ENCODE data around the gene SLC34A3.
"Not testable (repeated sequence)": the region's sequence is repeated elsewhere in the genome, so short reads cannot be mapped to it uniquely, and the experiment has no call there.

SLC34A3 gene

GRCh38 chr9:137236238-137236935, 5.7 kb downstream of the SLC34A3 start:
- H3K27me3 ChIP-seq (ENCODE audit: insufficient read depth, low read length) = 0 out of 2 replicates have a peak, but pooled peaks cover 2% of the 10 kb centered on the region
- no peak overlapping the region for H3K9ac ChIP-seq (ENCODE audit: low read length)
- H3F3A ChIP-seq (ENCODE audit: insufficient read depth, low read length) = no peaks in the 10 kb centered on the region
- H3K4me1 ChIP-seq (ENCODE audit: insufficient read depth, low read length, severe bottlenecking) = peaks cover 19% of the 10 kb centered on the region
- H3K79me2 ChIP-seq (ENCODE audit: insufficient read depth, low read length) = no peaks in the 10 kb centered on the region
- H3K4me3 ChIP-seq (ENCODE audit: low read depth, low read length, poor library complexity, severe bottlenecking) = no peak overlapping the region
- no peaks in the 10 kb centered on the region for H3K36me3 ChIP-seq (ENCODE audit: insufficient read depth, low read length)
- no peaks in the 10 kb centered on the region for H3K9me3 ChIP-seq (ENCODE audit: low read length)
- no peak overlapping the region for H2AFZ ChIP-seq (ENCODE audit: low read length)
- H4K20me1 ChIP-seq (ENCODE audit: insufficient read depth, low read length) = no peaks in the 10 kb centered on the region
- peak overlapping the region; percentile 48 for H3K4me2 ChIP-seq (ENCODE audit: low read length)
- no peaks in the 10 kb centered on the region for H3K9me2 ChIP-seq (ENCODE audit: low read depth, low read length)
- H3K27ac ChIP-seq (ENCODE audit: low read depth, low read length, poor library complexity, severe bottlenecking) = no peak overlapping the region
- TF ChIP-seq, protein P1, sequence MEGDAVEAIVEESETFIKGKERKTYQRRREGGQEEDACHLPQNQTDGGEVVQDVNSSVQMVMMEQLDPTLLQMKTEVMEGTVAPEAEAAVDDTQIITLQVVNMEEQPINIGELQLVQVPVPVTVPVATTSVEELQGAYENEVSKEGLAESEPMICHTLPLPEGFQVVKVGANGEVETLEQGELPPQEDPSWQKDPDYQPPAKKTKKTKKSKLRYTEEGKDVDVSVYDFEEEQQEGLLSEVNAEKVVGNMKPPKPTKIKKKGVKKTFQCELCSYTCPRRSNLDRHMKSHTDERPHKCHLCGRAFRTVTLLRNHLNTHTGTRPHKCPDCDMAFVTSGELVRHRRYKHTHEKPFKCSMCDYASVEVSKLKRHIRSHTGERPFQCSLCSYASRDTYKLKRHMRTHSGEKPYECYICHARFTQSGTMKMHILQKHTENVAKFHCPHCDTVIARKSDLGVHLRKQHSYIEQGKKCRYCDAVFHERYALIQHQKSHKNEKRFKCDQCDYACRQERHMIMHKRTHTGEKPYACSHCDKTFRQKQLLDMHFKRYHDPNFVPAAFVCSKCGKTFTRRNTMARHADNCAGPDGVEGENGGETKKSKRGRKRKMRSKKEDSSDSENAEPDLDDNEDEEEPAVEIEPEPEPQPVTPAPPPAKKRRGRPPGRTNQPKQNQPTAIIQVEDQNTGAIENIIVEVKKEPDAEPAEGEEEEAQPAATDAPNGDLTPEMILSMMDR (IDR thresholded peaks at IDR 0.05; ENCODE audit: low read length) = peak; percentile 99
- TF ChIP-seq EZH2 (IDR thresholded peaks at IDR 0.05; ENCODE audit: borderline replicate concordance, low read length) = no peak

- H2AFZ ChIP-seq (ENCODE audit: low read length) = no peak overlapping the region
- no peaks in the 10 kb centered on the region for H3K9me2 ChIP-seq (ENCODE audit: low read depth, low read length)
- 0 out of 2 replicates have a peak, but pooled peaks cover 2% of the 10 kb centered on the region for H3K27me3 ChIP-seq (ENCODE audit: insufficient read depth, low read length)
- peaks cover 5% of the 10 kb centered on the region for H3K36me3 ChIP-seq (ENCODE audit: insufficient read depth, low read length)
- H3K27ac ChIP-seq (ENCODE audit: low read depth, low read length, poor library complexity, severe bottlenecking) = no peak overlapping the region
- peaks cover 3% of the 10 kb centered on the region; the same call in 1 of the 2 replicates for H3K79me2 ChIP-seq (ENCODE audit: insufficient read depth, low read length)
- no peaks in the 10 kb centered on the region for H4K20me1 ChIP-seq (ENCODE audit: insufficient read depth, low read length)
- H3K4me3 ChIP-seq (ENCODE audit: low read depth, low read length, poor library complexity, severe bottlenecking) = no peak overlapping the region
- H3K4me2 ChIP-seq (ENCODE audit: low read length) = peak overlapping the region; percentile 48
- TF ChIP-seq EZH2 (IDR thresholded peaks at IDR 0.05; ENCODE audit: borderline replicate concordance, low read length) = no peak
- TF ChIP-seq, protein P1 (IDR thresholded peaks at IDR 0.05; ENCODE audit: low read length) = no peak
- peaks cover 21% of the 10 kb centered on the region for H3K4me1 ChIP-seq (ENCODE audit: insufficient read depth, low read length, severe bottlenecking)
- H3K9me3 ChIP-seq (ENCODE audit: low read length) = no peaks in the 10 kb centered on the region
- no peaks in the 10 kb centered on the region for H3F3A ChIP-seq (ENCODE audit: insufficient read depth, low read length)
- H3K9ac ChIP-seq (ENCODE audit: low read length) = no peak overlapping the region
Observed at GRCh38 chr9:137236936-137237421, 6.3 kb downstream of the SLC34A3 start.

- no peaks in the 10 kb centered on the region for H3F3A ChIP-seq (ENCODE audit: insufficient read depth, low read length)
- no peak overlapping the region for H2AFZ ChIP-seq (ENCODE audit: low read length)
- H3K36me3 ChIP-seq (ENCODE audit: insufficient read depth, low read length) = peaks cover 15% of the 10 kb centered on the region
- H4K20me1 ChIP-seq (ENCODE audit: insufficient read depth, low read length) = no peaks in the 10 kb centered on the region
- no peaks in the 10 kb centered on the region for H3K9me2 ChIP-seq (ENCODE audit: low read depth, low read length)
- peaks cover 6% of the 10 kb centered on the region; the same call in 1 of the 2 replicates for H3K79me2 ChIP-seq (ENCODE audit: insufficient read depth, low read length)
- no peak overlapping the region for H3K27ac ChIP-seq (ENCODE audit: low read depth, low read length, poor library complexity, severe bottlenecking)
- no peak overlapping the region for H3K9ac ChIP-seq (ENCODE audit: low read length)
- TF ChIP-seq, protein P1 (IDR thresholded peaks at IDR 0.05; ENCODE audit: low read length) = no peak
- no peak for TF ChIP-seq EZH2 (IDR thresholded peaks at IDR 0.05; ENCODE audit: borderline replicate concordance, low read length)
- no peak overlapping the region for H3K4me2 ChIP-seq (ENCODE audit: low read length)
- 0 out of 2 replicates have a peak, but pooled peaks cover 2% of the 10 kb centered on the region for H3K27me3 ChIP-seq (ENCODE audit: insufficient read depth, low read length)
- no peaks in the 10 kb centered on the region for H3K9me3 ChIP-seq (ENCODE audit: low read length)
- H3K4me1 ChIP-seq (ENCODE audit: insufficient read depth, low read length, severe bottlenecking) = peaks cover 32% of the 10 kb centered on the region
- H3K4me3 ChIP-seq (ENCODE audit: low read depth, low read length, poor library complexity, severe bottlenecking) = no peak overlapping the region
Observed at GRCh38 chr9:137237759-137238726, 7.3 kb downstream of the SLC34A3 start.

- H3K9me2 ChIP-seq (ENCODE audit: low read depth, low read length); H3K9me3 ChIP-seq (ENCODE audit: low read length); H2AFZ ChIP-seq (ENCODE audit: low read length); H4K20me1 ChIP-seq (ENCODE audit: insufficient read depth, low read length); H3K27me3 ChIP-seq (ENCODE audit: insufficient read depth, low read length); H3K79me2 ChIP-seq (ENCODE audit: insufficient read depth, low read length); H3F3A ChIP-seq (ENCODE audit: insufficient read depth, low read length): not testable (repeated sequence)
- Histone ChIP-seq H3K4me2 (ENCODE audit: low read length) (peak overlapping the region; percentile 66), H3K4me1 (ENCODE audit: insufficient read depth, low read length, severe bottlenecking) (peaks cover 38% of the 10 kb centered on the region), H3K36me3 (ENCODE audit: insufficient read depth, low read length) (peaks cover 28% of the 10 kb centered on the region), H3K9ac (ENCODE audit: low read length) (peak overlapping the region; percentile 86), H3K27ac (ENCODE audit: low read depth, low read length, poor library complexity, severe bottlenecking) (peak overlapping the region; percentile 67), H3K4me3 (ENCODE audit: low read depth, low read length, poor library complexity, severe bottlenecking) (peak overlapping the region; percentile 73)
Observed at GRCh38 chr9:137239541-137240200, 9.0 kb downstream of the SLC34A3 start.
